K562 (cell line): Measurements from ENCODE around the gene TXLNA. TPM values are rescaled to one million over a fixed set of nuclear protein-coding genes. Genes with fewer than 3 reads are reported as not detected.

Source experiments
- CEBPZ ChIP-seq: fragments of 150-350 bp; IDR thresholded peaks from 2 replicates; pipeline ENCODE4 v1.6.1; 2014; ENCODE audit warnings: low read depth, mild to moderate bottlenecking, low read length, borderline replicate concordance
- DMBX1 ChIP-seq: fragments of 250-450 bp; sonication (Bioruptor Pico); IDR thresholded peaks from 2 replicates; pipeline ENCODE4 v1.8.0; 2022; ENCODE audit warnings: inconsistent platforms, mild to moderate bottlenecking, moderate library complexity, borderline replicate concordance
- DPF2 ChIP-seq: fragments of 450-650 bp; IDR thresholded peaks from 2 replicates; pipeline ENCODE4 v1.6.1; 2016
- E2F8 ChIP-seq: fragments of 450-650 bp; IDR thresholded peaks from 2 replicates; pipeline ENCODE4 v1.7.1; 2018; ENCODE audit warnings: mild to moderate bottlenecking, low read depth; ENCODE audit not compliant: partially characterized antibody
- ELF4 ChIP-seq: fragments of 450-650 bp; formaldehyde crosslinking; IDR thresholded peaks from 2 replicates; pipeline ENCODE4 v1.4.0; 2022; ENCODE audit warnings: missing genetic modification characterization
- FOXJ3 ChIP-seq: sonication (generic); formaldehyde crosslinking; IDR thresholded peaks from 2 replicates; pipeline ENCODE4 v1.4.0; 2020; ENCODE audit warnings: mild to moderate bottlenecking, missing genetic modification reagents
- FOXK2 ChIP-seq, 2 experiments: fragments of 450-650 bp; IDR thresholded peaks in 1 of 2; conservative IDR thresholded peaks in 1 of 2; 2 replicates each; pipeline ENCODE4 v1.6.1; 2016; ENCODE audit warnings: low read depth in 2 of 2, mild to moderate bottlenecking in 1 of 2
- HIVEP1 ChIP-seq: fragments of 250-450 bp; sonication (Bioruptor Pico); IDR thresholded peaks from 2 replicates; pipeline ENCODE4 v1.4.0; 2020; ENCODE audit warnings: mild to moderate bottlenecking
- HLTF ChIP-seq: fragments of 450-650 bp; IDR thresholded peaks from 2 replicates; pipeline ENCODE4 v1.6.1; 2016
- HMG20B ChIP-seq: fragments of 250-450 bp; sonication (Bioruptor Pico); IDR thresholded peaks from 2 replicates; pipeline ENCODE4 v1.5.0; 2021; ENCODE audit warnings: mild to moderate bottlenecking
- JUNB ChIP-seq: fragments of 450-650 bp; formaldehyde crosslinking; conservative IDR thresholded peaks from 2 replicates; pipeline ENCODE4 v1.4.0; 2020; ENCODE audit warnings: mild to moderate bottlenecking
- NUFIP1 ChIP-seq: fragments of 450-650 bp; IDR thresholded peaks from 2 replicates; pipeline ENCODE4 v1.6.1; 2018; ENCODE audit not compliant: partially characterized antibody
- RFX5 ChIP-seq: IDR thresholded peaks from 2 replicates; pipeline ENCODE4 v1.6.1; 2011; ENCODE audit warnings: low read depth, mild to moderate bottlenecking, improper control_type of control experiment, low read length
- SMARCA5 ChIP-seq: fragments of 450-650 bp; IDR thresholded peaks from 2 replicates; pipeline ENCODE4 v1.6.1; 2016
- SMC3 ChIP-seq: conservative IDR thresholded peaks from 2 replicates; pipeline ENCODE4 v1.6.1; 2011; ENCODE audit warnings: low read depth, low read length, improper control_type of control experiment; ENCODE audit not compliant: insufficient read depth
- THRAP3 ChIP-seq: fragments of 450-650 bp; IDR thresholded peaks from 2 replicates; pipeline ENCODE4 v1.6.1; 2016; ENCODE audit warnings: mild to moderate bottlenecking, inconsistent platforms, borderline replicate concordance
- TRIM28 ChIP-seq: fragments of 450-650 bp; IDR thresholded peaks from 2 replicates; pipeline ENCODE4 v1.6.1; 2017
- ZNF184 ChIP-seq: sonication (generic); formaldehyde crosslinking; IDR thresholded peaks from 2 replicates; pipeline ENCODE4 v1.5.0; 2020; ENCODE audit warnings: missing genetic modification reagents
- ZNF280B ChIP-seq: fragments of 250-450 bp; sonication (Bioruptor Pico); IDR thresholded peaks from 2 replicates; pipeline ENCODE4 v1.5.1; 2021; ENCODE audit warnings: mild to moderate bottlenecking
- ZNF512 ChIP-seq: IDR thresholded peaks from 2 replicates; pipeline ENCODE4 v1.6.1; 2016; ENCODE audit warnings: missing genetic modification characterization, missing compliant biosample characterization
- ZSCAN29 ChIP-seq: fragments of 450-650 bp; IDR thresholded peaks from 2 replicates; pipeline ENCODE4 v1.6.1; 2017
- polyA plus RNA-seq, 8 experiments: library from polyadenylated mRNA; depleted of rRNA in 4 of 8; stranded (reverse) in 5 of 8; unstranded in 3 of 8; fragments of >200 nt; fragmentation: Nextera tagmentation in 2 of 8; fragmentation: Illumina TruSeq in 1 of 8; extraction: Ambion mirVana in 2 of 8; extraction: Trizol in 1 of 8; gene quantifications; 2 replicates each; pipeline versions ENCODE4 v1.2.1 to v1.2.3, GENCODE V29; 2011 to 2014; ENCODE audit warnings: inconsistent platforms in 1 of 8, missing spikeins in 1 of 8
- total RNA-seq, 7 experiments: library from RNA; depleted of rRNA in 6 of 7; stranded (reverse); fragments of >200 nt in 6 of 7; fragmentation: Illumina TruSeq in 2 of 7; extraction: Trizol in 2 of 7; gene quantifications; 2 replicates each; pipeline versions ENCODE4 v1.2.1 to v1.2.3, GENCODE V29; 2011 to 2021; ENCODE audit warnings: low replicate concordance in 1 of 7

The TXLNA gene
- total and polyA plus RNA-seq, 9 of the 15 experiments (the other 6 are each of a cell fraction or from before 2014, with no cell fraction given), result 9.2 to 54.5 (median 39.3) TPM

GRCh38 chr1:32200226-32201010, 20.9 kb downstream of the TXLNA start, which contains the start of gene CCDC28B (continued):
- no peak for TF ChIP-seq SMC3
- TF ChIP-seq E2F8, result peak; percentile 44
- 0 out of 2 replicates have a peak, but pooled peaks have one; percentile 50 for TF ChIP-seq THRAP3
- no peak for TF ChIP-seq RFX5
- TF ChIP-seq ZNF512 (tag), result no peak
- TF ChIP-seq ZNF184 (CRISPR knock-in tag), result no peak
- TF ChIP-seq TRIM28, result no peak
- no peak for TF ChIP-seq CEBPZ
- TF ChIP-seq HMG20B, result no peak
- no peak for TF ChIP-seq JUNB (CRISPR knock-in tag)
- no peak for TF ChIP-seq HIVEP1 (CRISPR knock-in tag)
- 0 out of 2 replicates have a peak, but pooled peaks have one; percentile 17 for TF ChIP-seq DPF2
- no peak for TF ChIP-seq FOXJ3 (CRISPR knock-in tag)
- no peak for TF ChIP-seq SMARCA5
- peak; percentile 35 to 50; a peak in 3 of 4 replicates for TF ChIP-seq FOXK2 (conservative IDR thresholded peaks at IDR 0.05 in 1 of 2, IDR thresholded peaks at IDR 0.05 in 1 of 2; ENCODE audit: low read depth in 2 of 2)
- TF ChIP-seq NUFIP1, result no peak
- TF ChIP-seq ZSCAN29, result no peak
- TF ChIP-seq HLTF, result no peak
- no peak for TF ChIP-seq ZNF280B (CRISPR knock-in tag)
- 0 out of 2 replicates have a peak, but pooled peaks have one; percentile 47 for TF ChIP-seq ELF4 (CRISPR knock-in tag)
- TF ChIP-seq DMBX1, result no peak
